ENCODE results near the gene SCN10A.

SCN10A gene

DNA sequence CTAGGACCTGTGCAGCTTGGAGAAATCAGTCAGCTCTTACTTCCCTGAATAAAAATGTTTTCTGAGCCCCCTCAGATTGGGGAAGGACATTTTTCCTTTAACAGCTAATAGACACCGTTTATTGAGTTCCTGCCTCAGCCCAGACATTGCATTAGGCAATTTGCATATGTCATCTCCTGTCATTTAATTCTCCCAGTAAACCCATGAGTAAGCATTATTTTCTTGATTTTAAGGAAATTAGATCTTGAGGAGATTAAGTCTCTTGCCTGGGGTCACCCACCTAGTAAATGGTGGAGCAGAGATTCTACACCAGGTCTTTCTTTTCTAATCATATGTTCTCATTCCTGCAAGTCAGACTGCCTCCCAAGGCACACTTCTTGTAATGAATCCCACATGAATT is 88.0 kb downstream of the SCN10A start:
- TF ChIP-seq, protein P1, sequence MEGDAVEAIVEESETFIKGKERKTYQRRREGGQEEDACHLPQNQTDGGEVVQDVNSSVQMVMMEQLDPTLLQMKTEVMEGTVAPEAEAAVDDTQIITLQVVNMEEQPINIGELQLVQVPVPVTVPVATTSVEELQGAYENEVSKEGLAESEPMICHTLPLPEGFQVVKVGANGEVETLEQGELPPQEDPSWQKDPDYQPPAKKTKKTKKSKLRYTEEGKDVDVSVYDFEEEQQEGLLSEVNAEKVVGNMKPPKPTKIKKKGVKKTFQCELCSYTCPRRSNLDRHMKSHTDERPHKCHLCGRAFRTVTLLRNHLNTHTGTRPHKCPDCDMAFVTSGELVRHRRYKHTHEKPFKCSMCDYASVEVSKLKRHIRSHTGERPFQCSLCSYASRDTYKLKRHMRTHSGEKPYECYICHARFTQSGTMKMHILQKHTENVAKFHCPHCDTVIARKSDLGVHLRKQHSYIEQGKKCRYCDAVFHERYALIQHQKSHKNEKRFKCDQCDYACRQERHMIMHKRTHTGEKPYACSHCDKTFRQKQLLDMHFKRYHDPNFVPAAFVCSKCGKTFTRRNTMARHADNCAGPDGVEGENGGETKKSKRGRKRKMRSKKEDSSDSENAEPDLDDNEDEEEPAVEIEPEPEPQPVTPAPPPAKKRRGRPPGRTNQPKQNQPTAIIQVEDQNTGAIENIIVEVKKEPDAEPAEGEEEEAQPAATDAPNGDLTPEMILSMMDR (IDR thresholded peaks at IDR 0.05; ENCODE audit: extremely low read depth, insufficient read depth, missing control alignments), result no peak
- no peak for DNase-seq (ENCODE audit: low spot score)
- in situ Hi-C loops (cut with MboI; ENCODE audit: low pct_unique_long_range_greater_than_20kb, low sequenced_read_pairs, unreplicated experiment), result no loop called here

DNA sequence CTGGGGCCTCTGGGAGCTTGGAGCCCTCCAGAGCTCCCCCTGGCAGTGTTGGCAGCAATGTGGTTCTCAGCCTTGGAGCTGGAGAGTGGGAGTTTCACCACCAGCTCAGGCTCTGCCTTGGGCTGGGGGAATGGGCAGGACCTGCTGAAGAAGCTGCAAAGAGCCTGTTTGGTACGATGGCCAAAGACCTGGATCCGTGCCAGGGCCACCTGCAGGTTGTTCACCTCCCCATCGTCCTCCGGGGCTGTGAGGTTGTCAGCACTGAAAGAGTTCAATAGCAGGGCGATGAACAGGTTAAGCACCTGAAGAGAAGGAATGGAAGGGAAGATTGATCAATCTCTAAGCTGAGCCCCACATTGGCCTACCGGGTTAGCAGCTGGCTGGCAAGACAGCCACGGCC is 89.3 kb downstream of the SCN10A start:
- no peak for DNase-seq (ENCODE audit: low spot score)
- TF ChIP-seq, protein P1 (IDR thresholded peaks at IDR 0.05; ENCODE audit: extremely low read depth, insufficient read depth, missing control alignments), result no peak
- in situ Hi-C loops (cut with MboI; ENCODE audit: low pct_unique_long_range_greater_than_20kb, low sequenced_read_pairs, unreplicated experiment), result no loop called here

DNA sequence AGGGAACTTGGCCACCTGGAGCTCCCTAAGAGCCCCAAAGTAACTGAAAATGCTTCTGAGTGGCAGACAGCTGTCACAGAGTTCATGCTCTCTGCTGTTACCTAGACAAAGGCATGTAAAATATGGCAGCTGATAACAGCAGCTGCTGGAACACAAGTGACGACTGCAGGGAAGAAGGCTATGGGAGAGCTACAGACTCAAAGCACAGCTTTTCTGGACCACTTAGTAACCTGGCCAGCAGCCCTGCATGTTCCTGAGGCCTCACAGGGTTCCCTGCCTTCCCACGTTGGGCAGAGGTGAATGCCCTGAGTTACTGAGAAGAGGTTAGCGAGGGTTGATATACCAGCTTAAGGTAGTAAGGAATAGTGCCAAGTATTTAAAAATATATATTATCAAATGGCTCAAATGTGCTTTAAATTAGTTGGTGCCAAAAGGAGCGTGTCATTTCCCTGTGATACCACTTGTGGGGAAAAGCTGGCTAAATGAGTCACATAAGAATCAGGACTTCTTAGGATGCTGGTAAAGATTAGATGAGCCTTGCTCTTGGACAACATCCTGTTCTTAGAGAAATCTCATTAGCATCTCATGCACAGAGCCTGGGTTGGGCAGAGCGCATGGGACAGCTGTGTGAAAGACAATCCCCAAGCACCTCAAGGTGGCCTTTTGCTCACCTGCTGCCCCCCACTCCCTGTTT is 90.1 kb downstream of the SCN10A start:
- DNase-seq (ENCODE audit: low spot score), result no peak
- TF ChIP-seq, protein P1 (IDR thresholded peaks at IDR 0.05; ENCODE audit: extremely low read depth, insufficient read depth, missing control alignments), result no peak
- in situ Hi-C loops (cut with MboI; ENCODE audit: low pct_unique_long_range_greater_than_20kb, low sequenced_read_pairs, unreplicated experiment), result no loop called here

DNA sequence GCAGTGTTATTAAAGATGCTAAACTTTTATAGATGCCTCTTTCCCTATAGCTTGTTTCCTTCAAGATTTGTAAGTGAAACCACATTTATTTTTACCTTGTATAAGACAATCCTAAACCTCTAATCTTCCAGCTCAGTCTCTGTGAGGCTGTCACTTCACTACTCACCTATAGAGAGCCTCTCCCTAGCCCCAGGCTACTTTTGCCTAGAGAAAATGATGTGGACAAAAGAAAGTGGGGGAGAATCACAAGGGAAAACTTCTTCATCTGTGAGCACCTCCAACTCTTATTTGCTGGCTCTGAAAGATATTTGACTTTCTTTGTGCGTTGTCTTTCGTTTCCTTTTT is 91.7 kb downstream of the SCN10A start:
- DNase-seq (ENCODE audit: low spot score), result no peak
- in situ Hi-C loops (cut with MboI; ENCODE audit: low pct_unique_long_range_greater_than_20kb, low sequenced_read_pairs, unreplicated experiment), result no loop called here
- TF ChIP-seq, protein P1 (IDR thresholded peaks at IDR 0.05; ENCODE audit: extremely low read depth, insufficient read depth, missing control alignments), result no peak

DNA sequence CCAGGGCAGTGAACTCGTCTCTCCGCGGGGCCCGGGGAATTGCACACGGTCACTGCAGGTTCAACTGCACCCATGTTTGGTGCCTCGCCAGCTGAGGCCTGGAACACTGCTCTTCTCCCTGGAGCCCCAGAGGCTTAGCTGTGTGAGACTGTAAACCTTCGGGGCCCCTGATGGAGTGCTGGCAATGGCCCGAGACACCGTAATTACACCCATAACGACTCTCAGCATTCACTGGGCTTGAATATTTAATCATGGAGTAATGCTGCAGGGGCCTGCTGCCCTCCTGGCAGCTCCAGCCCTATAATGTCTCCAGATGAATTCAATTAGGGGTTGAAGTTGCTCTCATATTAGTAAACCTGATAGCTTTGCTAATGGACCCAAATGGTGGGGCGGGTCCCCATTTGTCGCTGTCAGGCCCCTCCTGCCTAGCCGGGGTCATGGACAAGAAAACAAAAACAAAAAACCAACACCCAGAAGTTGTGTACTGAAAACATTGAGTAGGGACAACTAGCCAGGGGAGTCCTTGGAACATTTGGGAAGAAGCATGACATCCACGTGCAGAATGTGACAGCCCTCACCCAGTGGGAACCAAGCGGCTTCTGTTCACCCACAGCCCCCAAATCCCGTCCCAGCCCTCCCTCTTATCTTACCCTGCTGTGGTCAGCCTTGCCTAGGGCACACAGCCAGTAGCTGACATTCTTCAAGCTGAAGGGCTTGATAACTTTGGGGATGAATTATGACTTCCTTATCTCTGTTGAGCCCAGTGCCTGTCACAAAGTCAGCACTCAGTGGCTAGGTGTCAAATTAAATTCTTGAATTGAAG is 92.2 kb downstream of the SCN10A start:
- TF ChIP-seq, protein P1 (IDR thresholded peaks at IDR 0.05; ENCODE audit: extremely low read depth, insufficient read depth, missing control alignments), result no peak
- no peak for DNase-seq (ENCODE audit: low spot score)
- in situ Hi-C loops (cut with MboI; ENCODE audit: low pct_unique_long_range_greater_than_20kb, low sequenced_read_pairs, unreplicated experiment), result no loop called here

DNA sequence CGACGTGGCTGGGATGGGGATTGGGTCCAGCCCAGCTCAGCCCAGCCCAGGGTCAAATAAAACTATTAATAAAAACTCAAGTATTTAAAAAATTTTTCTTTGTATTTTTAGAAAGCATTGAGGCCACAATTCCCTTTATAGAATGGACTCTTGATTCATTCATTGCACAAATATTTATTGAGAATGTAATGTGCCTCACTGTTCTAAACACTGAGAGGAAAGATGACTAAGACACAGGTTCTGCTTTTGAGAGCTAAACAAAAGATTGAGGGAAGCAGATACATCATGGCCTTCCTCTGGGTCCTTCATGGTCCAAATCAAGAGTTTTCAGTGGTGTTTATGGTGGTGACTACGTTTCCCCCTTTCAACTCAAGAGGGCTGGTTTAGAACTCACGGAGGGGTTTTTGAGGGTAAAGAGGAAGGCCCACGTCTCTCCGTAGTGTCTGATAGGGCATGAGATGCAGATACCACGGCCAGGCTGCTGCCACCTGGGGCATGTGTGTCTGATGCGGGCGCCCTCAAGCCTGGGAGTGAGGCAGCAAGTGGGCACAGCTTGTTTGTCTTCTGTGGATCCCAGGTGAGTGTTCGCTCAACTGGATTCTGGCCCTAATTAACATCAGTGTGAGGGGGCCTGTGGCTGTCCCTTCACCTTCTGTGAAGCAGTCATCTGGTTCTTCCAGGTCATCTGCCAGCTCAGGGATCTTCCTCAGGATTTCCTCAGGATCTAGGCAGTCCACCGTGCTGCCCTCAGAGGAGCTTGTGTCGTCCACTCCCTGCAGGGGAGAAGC is 93.0 kb downstream of the SCN10A start:
- DNase-seq (ENCODE audit: low spot score), result no peak
- in situ Hi-C loops (cut with MboI; ENCODE audit: low pct_unique_long_range_greater_than_20kb, low sequenced_read_pairs, unreplicated experiment), result no loop called here
- TF ChIP-seq, protein P1 (IDR thresholded peaks at IDR 0.05; ENCODE audit: extremely low read depth, insufficient read depth, missing control alignments), result no peak
